Bronchial epithelial cell (primary cell): ENCODE measurements around the gene COL25A1. TPM values are rescaled to one million over a fixed set of nuclear protein-coding genes. Genes with fewer than 3 reads are reported as not detected.
"Not testable (repeated sequence)": the region's sequence is repeated elsewhere in the genome, so short reads cannot be mapped to it uniquely, and the experiment has no call there.

Experiments used
- DNase-seq: peaks from one replicate; pipeline ENCODE4 v3.0.0-alpha.2; 2010; ENCODE audit warnings: low read depth
- FAIRE-seq: peaks from 2 replicates; lab custom pipeline; 2011; peaks lifted over from hg19 to GRCh38; lab: Jason Lieb, UNC
- H3K27me3 ChIP-seq: 2 replicates; pipeline ENCODE4 v1.5.1; 2011; ENCODE audit warnings: low read length; ENCODE audit not compliant: control insufficient read depth, insufficient read depth
- H3K36me3 ChIP-seq: 2 replicates; pipeline ENCODE4 v1.5.1; 2011; ENCODE audit warnings: low read length; ENCODE audit not compliant: control insufficient read depth, insufficient read depth
- H3K4me3 ChIP-seq: 2 replicates; pipeline ENCODE4 v1.5.1; 2011; ENCODE audit warnings: mild to moderate bottlenecking, low read depth, low read length, control low read depth
- total RNA-seq: library from RNA; depleted of rRNA; stranded (reverse); fragments of >200 nt; gene quantifications from 2 replicates; pipeline ENCODE4 v1.2.1, GENCODE V29; 2014
- TF ChIP-seq, protein P1 (sequence below): IDR thresholded peaks from 2 replicates; pipeline ENCODE4 v1.5.1; 2011; ENCODE audit warnings: mild to moderate bottlenecking, moderate library complexity, low read length, control low read depth, inconsistent platforms; ENCODE audit not compliant: insufficient read depth, severe bottlenecking

Gene COL25A1
- total RNA-seq, 1 donor from 2014 or later = under 0.01 TPM

DNA sequence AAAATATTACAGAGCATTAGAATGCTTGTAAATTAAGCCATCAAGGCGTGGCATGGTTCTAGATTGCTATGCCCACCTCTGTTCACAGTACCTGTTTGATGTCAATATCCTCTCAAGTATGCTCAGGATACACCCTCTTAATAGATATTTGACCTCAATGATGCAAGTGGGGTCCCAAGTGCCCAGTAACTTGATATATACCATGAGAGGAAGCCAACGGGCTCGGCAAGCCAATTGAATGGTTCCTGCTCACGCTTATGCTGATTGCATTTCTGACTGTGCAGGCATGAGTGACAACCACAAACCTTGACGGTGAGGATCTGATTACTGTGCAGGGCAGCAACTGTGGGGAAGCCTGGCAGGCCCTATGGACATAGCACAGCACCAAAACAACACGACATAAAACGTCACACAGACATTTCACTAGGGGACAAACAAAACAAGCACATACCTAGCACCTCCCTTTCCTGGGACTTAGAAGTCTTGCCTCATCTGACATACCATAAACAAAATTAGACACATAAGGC lies 360.5 kb downstream of the COL25A1 start:
- TF ChIP-seq, protein P1, sequence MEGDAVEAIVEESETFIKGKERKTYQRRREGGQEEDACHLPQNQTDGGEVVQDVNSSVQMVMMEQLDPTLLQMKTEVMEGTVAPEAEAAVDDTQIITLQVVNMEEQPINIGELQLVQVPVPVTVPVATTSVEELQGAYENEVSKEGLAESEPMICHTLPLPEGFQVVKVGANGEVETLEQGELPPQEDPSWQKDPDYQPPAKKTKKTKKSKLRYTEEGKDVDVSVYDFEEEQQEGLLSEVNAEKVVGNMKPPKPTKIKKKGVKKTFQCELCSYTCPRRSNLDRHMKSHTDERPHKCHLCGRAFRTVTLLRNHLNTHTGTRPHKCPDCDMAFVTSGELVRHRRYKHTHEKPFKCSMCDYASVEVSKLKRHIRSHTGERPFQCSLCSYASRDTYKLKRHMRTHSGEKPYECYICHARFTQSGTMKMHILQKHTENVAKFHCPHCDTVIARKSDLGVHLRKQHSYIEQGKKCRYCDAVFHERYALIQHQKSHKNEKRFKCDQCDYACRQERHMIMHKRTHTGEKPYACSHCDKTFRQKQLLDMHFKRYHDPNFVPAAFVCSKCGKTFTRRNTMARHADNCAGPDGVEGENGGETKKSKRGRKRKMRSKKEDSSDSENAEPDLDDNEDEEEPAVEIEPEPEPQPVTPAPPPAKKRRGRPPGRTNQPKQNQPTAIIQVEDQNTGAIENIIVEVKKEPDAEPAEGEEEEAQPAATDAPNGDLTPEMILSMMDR = no peak
- no peak for FAIRE-seq
- no peak for DNase-seq
- H3K4me3 ChIP-seq = no peak overlapping the region
- no peaks in the 10 kb centered on the region for H3K36me3 ChIP-seq
- H3K27me3 ChIP-seq = no peaks in the 10 kb centered on the region

DNA sequence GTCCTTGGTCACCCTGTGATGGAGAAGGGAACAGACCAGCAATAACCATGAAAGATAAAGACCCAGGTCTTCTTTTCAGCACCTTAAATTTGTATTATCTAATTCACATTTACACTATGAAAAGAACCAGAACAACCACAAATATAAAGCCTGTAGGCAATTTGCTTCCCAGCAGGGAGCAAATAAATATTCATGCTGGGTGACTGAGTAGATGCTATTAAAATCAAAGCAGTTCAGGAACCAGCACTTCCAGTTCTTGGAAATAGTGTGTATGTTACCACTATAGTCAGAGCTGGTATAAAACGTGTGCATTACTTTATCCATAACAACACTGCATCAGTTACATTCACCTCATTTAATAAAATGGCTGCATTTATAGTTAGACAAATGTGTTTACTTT lies 361.8 kb downstream of the COL25A1 start:
- Histone ChIP-seq H3K36me3 (no peaks in the 10 kb centered on the region), H3K4me3 (no peak overlapping the region), H3K27me3 (no peaks in the 10 kb centered on the region)
- DNase-seq (no peak), FAIRE-seq (no peak)
- TF ChIP-seq, protein P1 = no peak

DNA sequence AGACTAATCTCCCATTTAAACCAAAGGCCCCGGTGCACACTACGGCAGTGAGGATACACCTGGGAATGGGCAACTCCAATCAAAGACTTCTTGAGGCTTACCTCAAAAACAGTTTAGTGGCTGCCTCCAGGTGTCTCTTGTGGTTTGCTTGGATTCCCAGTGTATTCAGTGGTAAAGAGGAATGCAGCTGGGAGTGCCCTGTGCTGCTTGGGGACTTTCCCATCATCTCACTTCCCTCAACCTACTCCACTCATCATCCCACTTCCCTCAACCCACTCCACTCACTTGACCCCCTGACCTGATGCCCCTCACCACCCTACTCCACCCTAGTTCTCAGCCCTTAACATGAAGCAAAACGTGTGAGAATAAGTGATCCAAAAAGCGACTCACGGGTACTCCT lies 362.3 kb downstream of the COL25A1 start:
- Histone ChIP-seq H3K4me3 (no peak overlapping the region), H3K27me3 (no peaks in the 10 kb centered on the region), H3K36me3 (no peaks in the 10 kb centered on the region)
- FAIRE-seq (no peak), DNase-seq (peak; percentile 49)
- TF ChIP-seq, protein P1 = peak; percentile 2

DNA sequence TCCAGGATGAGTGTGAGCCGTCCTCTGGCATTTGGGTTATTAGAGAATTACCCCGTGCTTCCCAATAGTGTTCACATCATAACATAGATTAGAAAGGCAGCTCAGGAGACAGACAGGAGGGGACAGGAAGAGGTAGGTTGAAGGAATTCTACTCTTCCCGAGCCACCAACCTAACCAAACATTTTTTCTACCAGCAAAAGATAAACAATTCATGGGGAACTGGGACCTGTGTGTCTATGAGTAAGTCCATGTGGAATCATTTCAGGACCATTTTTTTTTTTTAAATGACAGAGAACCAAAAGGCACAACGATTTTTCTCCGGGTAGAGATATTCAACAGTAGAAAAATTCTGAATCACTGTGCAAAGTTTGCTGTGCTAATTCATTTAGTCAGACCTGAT lies 365.4 kb downstream of the COL25A1 start:
- Histone ChIP-seq H3K4me3 (no peak overlapping the region), H3K36me3 (no peaks in the 10 kb centered on the region), H3K27me3 (no peaks in the 10 kb centered on the region)
- DNase-seq (no peak), FAIRE-seq (no peak)
- TF ChIP-seq, protein P1 = no peak

DNA sequence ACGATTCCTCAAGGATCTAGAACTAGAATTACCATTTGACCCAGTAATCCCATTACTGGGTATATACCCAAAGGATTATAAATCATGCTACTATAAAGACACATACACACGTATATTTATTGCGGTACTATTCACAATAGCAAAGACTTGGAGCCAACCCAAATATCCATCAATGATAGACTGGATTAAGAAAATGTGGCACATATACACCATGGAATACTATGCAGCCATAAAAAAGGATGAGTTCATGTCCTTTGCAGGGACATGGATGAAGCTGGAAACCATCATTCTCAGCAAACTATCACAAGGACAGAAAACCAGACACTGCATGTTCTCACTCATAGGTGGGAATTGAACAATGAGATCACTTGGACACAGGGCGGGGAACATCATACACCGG lies 368.5 kb downstream of the COL25A1 start:
- not testable (repeated sequence) for H3K36me3 ChIP-seq, DNase-seq, H3K4me3 ChIP-seq, FAIRE-seq, H3K27me3 ChIP-seq

DNA sequence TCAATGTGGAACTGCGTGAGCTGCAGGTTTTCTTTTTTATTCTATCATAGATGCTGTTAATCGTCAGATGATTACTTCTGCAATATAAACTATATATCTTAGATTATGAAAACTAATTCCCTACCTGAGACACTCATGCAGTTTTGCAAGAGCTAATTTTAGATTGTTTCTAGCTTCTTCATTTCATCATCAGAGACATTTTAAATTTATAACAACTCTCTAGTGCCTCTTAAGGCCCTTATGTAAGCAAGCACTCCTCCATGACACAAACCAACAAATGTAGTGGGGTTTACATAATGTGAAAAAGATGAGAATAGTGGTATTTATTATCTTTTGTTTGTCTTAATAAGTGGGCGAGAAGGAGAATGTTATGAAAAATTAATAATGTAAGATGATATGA lies 369.4 kb downstream of the COL25A1 start:
- DNase-seq (no peak), FAIRE-seq (no peak)
- Histone ChIP-seq H3K36me3 (no peaks in the 10 kb centered on the region), H3K27me3 (no peaks in the 10 kb centered on the region), H3K4me3 (no peak overlapping the region)
- TF ChIP-seq, protein P1 = no peak
